Ovary (tissue), 3 donors: ENCODE results near the gene OTX1.

ENCODE experiments used
- EP300 ChIP-seq: sonication (generic); formaldehyde crosslinking; IDR thresholded peaks from one replicate; pipeline ENCODE4 v1.6.1; 2017; ENCODE audit warnings: antibody characterized with exemption
- POLR2A ChIP-seq: fragments of 450-650 bp; IDR thresholded peaks from one replicate; pipeline ENCODE4 v1.6.1; 2017; ENCODE audit warnings: antibody characterized with exemption, mild to moderate bottlenecking, moderate library complexity
- TF ChIP-seq, protein P1 (sequence below), 3 donors: fragments of 450-650 bp in 2 of 3; fragments of 200-600 bp in 1 of 3; IDR thresholded peaks; one replicate each; pipeline versions ENCODE4 v1.5.1 to v1.8.0; 2016 to 2022; ENCODE audit warnings: antibody characterized with exemption in 3 of 3, mild to moderate bottlenecking in 1 of 3
- donor health status: DM: no; HTN: no; CAD: no.

DNA sequence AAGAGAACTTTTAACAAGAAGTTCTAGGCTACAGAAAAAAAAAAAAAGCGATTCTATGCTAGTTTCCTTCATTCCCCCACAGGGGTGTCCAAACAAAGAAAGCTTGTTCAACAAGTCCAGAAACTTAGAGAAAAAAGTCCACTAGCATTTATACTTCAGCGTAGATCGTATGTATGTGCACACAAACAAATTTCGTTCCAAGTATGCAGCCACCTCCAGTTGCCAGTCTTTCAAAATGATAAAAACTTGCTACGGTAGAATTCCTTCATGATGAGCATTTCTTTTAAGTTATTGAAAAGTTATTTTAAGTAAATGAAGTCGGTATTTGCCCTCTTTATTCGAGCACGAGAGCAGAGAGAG lies 3.7 kb upstream of the OTX1 start:
- TF ChIP-seq, protein P1, sequence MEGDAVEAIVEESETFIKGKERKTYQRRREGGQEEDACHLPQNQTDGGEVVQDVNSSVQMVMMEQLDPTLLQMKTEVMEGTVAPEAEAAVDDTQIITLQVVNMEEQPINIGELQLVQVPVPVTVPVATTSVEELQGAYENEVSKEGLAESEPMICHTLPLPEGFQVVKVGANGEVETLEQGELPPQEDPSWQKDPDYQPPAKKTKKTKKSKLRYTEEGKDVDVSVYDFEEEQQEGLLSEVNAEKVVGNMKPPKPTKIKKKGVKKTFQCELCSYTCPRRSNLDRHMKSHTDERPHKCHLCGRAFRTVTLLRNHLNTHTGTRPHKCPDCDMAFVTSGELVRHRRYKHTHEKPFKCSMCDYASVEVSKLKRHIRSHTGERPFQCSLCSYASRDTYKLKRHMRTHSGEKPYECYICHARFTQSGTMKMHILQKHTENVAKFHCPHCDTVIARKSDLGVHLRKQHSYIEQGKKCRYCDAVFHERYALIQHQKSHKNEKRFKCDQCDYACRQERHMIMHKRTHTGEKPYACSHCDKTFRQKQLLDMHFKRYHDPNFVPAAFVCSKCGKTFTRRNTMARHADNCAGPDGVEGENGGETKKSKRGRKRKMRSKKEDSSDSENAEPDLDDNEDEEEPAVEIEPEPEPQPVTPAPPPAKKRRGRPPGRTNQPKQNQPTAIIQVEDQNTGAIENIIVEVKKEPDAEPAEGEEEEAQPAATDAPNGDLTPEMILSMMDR (IDR thresholded peaks at IDR 0.05): no peak
- TF ChIP-seq POLR2A: no peak
- TF ChIP-seq EP300: no peak
